ENCODE results near the gene C1orf35.

The C1orf35 gene

DNA sequence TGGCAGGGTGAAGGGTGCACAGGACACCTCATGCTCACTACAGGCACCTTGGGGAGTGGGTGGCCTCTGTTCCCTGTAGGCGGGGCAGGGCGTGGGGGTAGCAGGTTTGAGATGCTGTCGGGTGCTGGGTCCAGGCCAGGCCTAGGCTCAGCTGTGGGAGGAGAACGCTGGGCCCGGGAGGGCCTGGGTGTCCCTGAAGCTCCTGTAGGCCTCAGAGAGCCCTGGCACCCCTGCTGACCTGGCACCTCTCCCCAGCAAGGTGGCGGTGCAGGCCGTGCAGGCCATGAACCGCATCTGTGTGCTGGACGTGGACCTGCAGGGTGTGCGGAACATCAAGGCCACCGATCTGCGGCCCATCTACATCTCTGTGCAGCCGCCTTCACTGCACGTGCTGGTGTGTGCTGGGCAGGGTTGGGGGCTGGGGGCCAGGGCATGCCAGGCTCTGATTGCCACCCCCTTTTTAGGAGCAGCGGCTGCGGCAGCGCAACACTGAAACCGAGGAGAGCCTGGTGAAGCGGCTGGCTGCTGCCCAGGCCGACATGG, 44.1 kb upstream of the C1orf35 start:
- H3K4me3 ChIP-seq (ENCODE audit: low read depth, low read length) = no peak overlapping the region
- DNase-seq (ENCODE audit: low read depth) = no peak
- TF ChIP-seq, protein P1, sequence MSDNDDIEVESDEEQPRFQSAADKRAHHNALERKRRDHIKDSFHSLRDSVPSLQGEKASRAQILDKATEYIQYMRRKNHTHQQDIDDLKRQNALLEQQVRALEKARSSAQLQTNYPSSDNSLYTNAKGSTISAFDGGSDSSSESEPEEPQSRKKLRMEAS (IDR thresholded peaks at IDR 0.05; ENCODE audit: low read depth, low read length) = no peak
- TF ChIP-seq MYC (IDR thresholded peaks at IDR 0.05; ENCODE audit: low read depth, low read length) (no peak), POLR2A (IDR thresholded peaks at IDR 0.05; ENCODE audit: extremely low read depth, insufficient read length) (no peak)
- TF ChIP-seq, protein P2, sequence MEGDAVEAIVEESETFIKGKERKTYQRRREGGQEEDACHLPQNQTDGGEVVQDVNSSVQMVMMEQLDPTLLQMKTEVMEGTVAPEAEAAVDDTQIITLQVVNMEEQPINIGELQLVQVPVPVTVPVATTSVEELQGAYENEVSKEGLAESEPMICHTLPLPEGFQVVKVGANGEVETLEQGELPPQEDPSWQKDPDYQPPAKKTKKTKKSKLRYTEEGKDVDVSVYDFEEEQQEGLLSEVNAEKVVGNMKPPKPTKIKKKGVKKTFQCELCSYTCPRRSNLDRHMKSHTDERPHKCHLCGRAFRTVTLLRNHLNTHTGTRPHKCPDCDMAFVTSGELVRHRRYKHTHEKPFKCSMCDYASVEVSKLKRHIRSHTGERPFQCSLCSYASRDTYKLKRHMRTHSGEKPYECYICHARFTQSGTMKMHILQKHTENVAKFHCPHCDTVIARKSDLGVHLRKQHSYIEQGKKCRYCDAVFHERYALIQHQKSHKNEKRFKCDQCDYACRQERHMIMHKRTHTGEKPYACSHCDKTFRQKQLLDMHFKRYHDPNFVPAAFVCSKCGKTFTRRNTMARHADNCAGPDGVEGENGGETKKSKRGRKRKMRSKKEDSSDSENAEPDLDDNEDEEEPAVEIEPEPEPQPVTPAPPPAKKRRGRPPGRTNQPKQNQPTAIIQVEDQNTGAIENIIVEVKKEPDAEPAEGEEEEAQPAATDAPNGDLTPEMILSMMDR (IDR thresholded peaks at IDR 0.05; ENCODE audit: low read depth, low read length) = no peak

DNA sequence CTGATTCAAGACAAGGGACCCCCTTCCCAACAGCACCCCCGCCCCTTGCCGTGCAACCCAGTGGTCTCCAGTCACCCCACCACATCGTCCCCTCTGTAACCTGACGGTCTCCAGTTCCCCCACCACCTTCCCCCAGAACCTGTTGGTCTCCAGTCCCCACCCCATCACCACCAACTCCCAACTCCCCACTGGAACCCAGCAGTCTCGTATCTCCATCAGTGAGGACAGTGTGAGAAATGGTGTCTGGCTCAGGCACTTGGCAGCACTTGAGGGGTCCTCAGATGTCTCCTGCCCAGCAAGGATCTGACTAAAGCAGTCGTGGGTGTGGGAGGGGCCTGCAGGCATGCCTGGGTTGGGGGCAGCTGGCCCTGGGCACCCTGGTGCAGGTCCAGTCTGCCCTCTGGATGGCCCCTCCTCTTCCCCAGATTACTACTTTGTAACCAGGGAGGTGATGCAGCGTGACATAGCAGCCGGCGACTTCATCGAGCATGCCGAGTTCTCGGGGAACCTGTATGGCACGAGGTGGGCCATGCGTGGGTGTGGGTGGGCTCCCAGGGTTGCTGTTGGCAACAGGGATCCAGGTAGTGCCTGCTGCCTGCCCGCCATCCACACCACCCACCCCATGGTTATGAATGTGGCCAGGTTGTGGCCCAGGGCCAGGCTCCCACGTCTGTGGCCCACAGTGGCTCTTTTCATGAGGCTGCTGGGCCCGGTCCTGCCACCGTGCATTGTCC, 43.5 kb upstream of the C1orf35 start:
- TF ChIP-seq MYC (IDR thresholded peaks at IDR 0.05; ENCODE audit: low read depth, low read length) (no peak), POLR2A (IDR thresholded peaks at IDR 0.05; ENCODE audit: extremely low read depth, insufficient read length) (no peak)
- TF ChIP-seq, protein P1 (IDR thresholded peaks at IDR 0.05; ENCODE audit: low read depth, low read length) = no peak
- TF ChIP-seq, protein P2 (IDR thresholded peaks at IDR 0.05; ENCODE audit: low read depth, low read length) = no peak
- DNase-seq (ENCODE audit: low read depth) = no peak
- H3K4me3 ChIP-seq (ENCODE audit: low read depth, low read length) = no peak overlapping the region

DNA sequence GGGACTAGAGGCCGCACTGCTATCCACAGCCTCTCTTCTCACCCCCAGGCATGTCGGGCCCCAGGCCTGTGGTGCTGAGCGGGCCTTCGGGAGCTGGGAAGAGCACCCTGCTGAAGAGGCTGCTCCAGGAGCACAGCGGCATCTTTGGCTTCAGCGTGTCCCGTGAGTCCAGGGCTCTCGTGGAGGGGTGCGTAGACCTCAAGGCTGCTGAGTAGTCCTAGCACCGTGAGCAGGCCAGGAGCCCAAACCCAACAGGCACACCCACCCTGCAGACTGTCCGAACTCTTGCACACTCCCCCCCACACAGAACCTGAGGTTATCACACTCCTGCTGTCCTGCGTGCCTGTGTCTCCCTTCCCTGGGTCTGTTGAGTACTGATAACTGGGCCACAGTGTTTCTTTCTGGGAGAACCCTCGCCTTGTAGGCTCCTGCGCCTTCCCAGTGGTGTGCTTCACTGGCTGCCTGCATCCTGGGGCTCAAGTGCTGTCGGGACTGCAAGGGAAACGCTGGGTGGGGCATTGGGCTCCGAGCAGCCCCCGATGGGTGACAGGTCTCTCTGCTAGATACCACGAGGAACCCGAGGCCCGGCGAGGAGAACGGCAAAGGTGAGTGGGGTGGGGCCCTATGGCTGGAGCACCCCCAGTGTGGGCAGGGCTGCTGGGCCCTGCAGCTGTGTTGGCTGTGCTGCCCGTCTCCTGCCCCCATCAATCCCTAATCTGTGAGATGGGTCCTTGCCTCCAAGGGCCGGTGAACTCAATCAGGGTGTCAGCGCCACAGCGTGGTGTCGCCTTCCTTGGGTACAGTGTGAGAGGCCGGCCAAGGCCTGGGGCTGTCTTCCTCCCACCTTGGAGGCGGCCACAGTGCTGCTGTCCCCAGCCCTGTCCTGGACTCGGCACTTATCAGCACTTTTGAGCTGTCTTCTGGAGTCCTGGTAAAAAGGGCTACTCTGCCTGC, 42.6 kb upstream of the C1orf35 start:
- TF ChIP-seq POLR2A (IDR thresholded peaks at IDR 0.05; ENCODE audit: extremely low read depth, insufficient read length) (no peak), MYC (IDR thresholded peaks at IDR 0.05; ENCODE audit: low read depth, low read length) (no peak)
- TF ChIP-seq, protein P1 (IDR thresholded peaks at IDR 0.05; ENCODE audit: low read depth, low read length) = no peak
- TF ChIP-seq, protein P2 (IDR thresholded peaks at IDR 0.05; ENCODE audit: low read depth, low read length) = no peak
- no peak for DNase-seq (ENCODE audit: low read depth)

DNA sequence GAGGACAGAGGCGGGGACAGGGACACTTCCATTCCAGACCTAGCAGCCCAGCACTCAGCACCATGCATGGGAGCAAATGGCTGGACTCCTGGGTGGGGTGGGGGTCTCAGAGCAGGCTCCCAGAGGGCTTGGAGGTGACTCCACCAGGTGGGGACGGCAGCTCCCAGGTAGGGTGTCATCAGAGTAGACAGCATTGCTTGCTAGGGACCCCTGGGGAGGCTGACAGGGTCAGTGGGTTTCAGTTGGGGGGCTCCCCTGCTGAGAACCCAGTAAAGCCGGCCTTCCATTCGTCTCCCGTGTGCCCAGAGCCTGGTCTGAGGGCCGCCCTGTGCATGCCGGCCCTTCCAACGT, 41.8 kb upstream of the C1orf35 start:
- no peak overlapping the region for H3K4me3 ChIP-seq (ENCODE audit: low read depth, low read length)
- DNase-seq (ENCODE audit: low read depth) = no peak
- TF ChIP-seq MYC (IDR thresholded peaks at IDR 0.05; ENCODE audit: low read depth, low read length) = no peak
- TF ChIP-seq, protein P1 (IDR thresholded peaks at IDR 0.05; ENCODE audit: low read depth, low read length) = no peak

More for the DNA sequence above, 42.6 kb upstream of the C1orf35 start:
- no peak overlapping the region for H3K4me3 ChIP-seq (ENCODE audit: low read depth, low read length)

DNA sequence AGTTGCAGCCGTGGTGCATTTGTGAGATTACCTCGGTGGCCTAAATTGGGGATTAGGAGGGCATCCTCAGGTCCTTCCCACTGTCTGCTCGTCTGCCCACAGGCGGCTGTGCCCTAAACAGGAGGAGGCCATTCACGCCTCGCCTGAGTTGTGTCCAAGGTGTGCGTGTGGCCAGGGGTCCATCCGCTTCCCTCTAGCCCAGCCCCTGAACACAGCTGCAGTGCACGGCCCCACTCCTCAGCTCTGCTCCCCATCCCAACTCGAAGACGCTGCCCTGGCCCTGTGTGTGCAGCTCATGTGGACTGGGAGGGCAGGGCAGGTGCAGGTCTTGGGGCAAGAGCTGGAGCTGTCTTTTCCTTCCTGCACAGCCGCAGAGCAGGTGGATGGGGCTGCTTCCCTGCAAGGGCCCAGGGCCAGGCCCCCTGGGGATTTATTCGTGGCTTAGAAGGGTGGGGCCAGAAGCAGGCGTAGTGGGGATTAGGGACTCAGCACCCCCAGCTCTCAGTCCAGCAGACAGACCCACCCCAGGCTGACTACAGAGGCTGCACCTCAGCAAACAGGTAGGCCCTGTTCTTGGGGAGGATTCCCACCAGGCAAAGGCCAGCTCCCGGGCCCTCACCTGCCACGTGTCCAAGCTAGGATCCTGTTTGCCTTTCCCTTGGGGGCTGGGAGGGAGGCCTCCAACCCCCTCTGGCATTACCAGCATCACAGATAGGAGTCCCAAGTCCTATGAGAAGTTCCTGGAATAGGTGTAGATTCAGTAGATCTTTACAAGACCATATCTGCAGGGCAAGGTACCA, 41.3 kb upstream of the C1orf35 start:
- no peak for DNase-seq (ENCODE audit: low read depth)
- H3K4me3 ChIP-seq (ENCODE audit: low read depth, low read length) = no peak overlapping the region
- TF ChIP-seq MYC (IDR thresholded peaks at IDR 0.05; ENCODE audit: low read depth, low read length) = no peak
- TF ChIP-seq, protein P2 (IDR thresholded peaks at IDR 0.05; ENCODE audit: low read depth, low read length) = no peak
- TF ChIP-seq POLR2A (IDR thresholded peaks at IDR 0.05; ENCODE audit: extremely low read depth, insufficient read length) = no peak
- TF ChIP-seq, protein P1 (IDR thresholded peaks at IDR 0.05; ENCODE audit: low read depth, low read length) = no peak

Data from NB4 (cell line).